Ishikawa (cell line): Measurements from ENCODE around the gene OCEL1.

Source experiments
- CREB1 ChIP-seq: IDR thresholded peaks from 2 replicates; pipeline ENCODE4 v1.6.1; 2012; ENCODE audit warnings: low read depth
- EGR1 ChIP-seq: IDR thresholded peaks from 2 replicates; pipeline ENCODE4 v1.6.1; 2012
- EP300 ChIP-seq: IDR thresholded peaks from 2 replicates; pipeline ENCODE4 v1.6.1; 2012; ENCODE audit warnings: borderline replicate concordance
- FOXM1 ChIP-seq: IDR thresholded peaks from 2 replicates; pipeline ENCODE4 v1.6.1; 2012; ENCODE audit warnings: low read depth, borderline replicate concordance
- RAD21 ChIP-seq: IDR thresholded peaks from 2 replicates; pipeline ENCODE4 v1.6.1; 2012; ENCODE audit warnings: low read depth
- TCF12 ChIP-seq: IDR thresholded peaks from 2 replicates; pipeline ENCODE4 v1.6.1; 2012; ENCODE audit warnings: low read depth
- TEAD4 ChIP-seq: IDR thresholded peaks from 2 replicates; pipeline ENCODE4 v1.6.1; 2012
- TF ChIP-seq, protein P1 (sequence below): IDR thresholded peaks from 2 replicates; pipeline ENCODE4 v1.6.1; 2012
- TF ChIP-seq, protein P2 (sequence below): IDR thresholded peaks from 2 replicates; pipeline ENCODE4 v1.6.1; 2012

DNA sequence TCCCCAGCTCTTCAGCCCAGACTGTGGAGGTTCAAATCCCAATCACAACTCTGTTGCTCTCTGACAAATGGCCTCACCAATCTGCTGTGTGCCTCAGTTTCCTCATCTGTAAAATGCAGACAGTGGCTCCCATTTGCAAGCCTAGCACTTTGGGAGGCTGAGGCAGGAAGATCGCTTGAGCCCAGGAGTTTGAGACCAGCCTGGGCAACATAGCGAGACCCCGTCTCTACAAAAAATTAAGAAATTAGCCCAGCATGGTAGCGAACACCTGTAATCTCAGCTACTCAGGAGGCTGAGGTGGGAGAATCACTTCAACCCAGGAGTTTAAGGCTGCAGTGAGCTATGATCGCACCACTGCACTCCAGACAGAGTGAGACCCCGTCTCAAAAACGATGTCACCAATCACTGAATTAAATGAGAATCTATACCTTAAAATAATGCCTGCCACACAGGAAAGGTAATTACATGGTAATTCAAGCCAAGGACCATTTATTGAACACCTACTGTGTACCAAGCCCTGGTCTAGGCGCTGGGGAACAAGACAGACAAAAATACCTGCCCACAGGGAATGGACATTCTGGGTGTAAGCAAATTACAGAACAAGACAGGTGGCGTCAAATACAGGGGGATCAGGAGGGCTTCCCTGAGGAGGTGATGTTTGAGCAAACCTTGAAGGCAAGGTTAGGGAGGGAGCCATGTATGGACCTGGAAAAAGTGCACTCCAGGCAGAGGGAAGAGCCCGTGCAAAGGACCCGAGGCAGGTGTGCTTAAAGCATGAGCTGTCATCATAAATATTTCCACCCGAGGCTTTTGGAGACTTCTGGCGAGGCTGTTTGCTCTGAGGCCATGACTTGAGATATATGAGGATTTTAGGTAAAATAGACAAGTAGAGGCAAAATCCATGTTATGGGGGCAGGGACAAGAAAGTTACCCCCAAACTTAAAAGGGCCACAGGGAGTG lies 12.0 kb downstream of the OCEL1 start:
- TF ChIP-seq FOXM1 (no peak), EP300 (no peak), CREB1 (no peak), RAD21 (no peak), EGR1 (no peak), TCF12 (no peak), TEAD4 (no peak)
- TF ChIP-seq, protein P1, sequence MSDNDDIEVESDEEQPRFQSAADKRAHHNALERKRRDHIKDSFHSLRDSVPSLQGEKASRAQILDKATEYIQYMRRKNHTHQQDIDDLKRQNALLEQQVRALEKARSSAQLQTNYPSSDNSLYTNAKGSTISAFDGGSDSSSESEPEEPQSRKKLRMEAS: no peak
- TF ChIP-seq, protein P2, sequence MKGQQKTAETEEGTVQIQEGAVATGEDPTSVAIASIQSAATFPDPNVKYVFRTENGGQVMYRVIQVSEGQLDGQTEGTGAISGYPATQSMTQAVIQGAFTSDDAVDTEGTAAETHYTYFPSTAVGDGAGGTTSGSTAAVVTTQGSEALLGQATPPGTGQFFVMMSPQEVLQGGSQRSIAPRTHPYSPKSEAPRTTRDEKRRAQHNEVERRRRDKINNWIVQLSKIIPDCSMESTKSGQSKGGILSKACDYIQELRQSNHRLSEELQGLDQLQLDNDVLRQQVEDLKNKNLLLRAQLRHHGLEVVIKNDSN: no peak
